DMS 273 (cell line): ENCODE results near the gene NSD1.

Source experiments
- DNase-seq: peaks from one replicate; lab custom pipeline; 2025; ENCODE audit not compliant: unreplicated experiment; lab: John Stamatoyannopoulos, UW

NSD1 gene

GRCh38 chr5:177346820-177347219, 213.2 kb downstream of the NSD1 start:
- no peak for DNase-seq

DNA sequence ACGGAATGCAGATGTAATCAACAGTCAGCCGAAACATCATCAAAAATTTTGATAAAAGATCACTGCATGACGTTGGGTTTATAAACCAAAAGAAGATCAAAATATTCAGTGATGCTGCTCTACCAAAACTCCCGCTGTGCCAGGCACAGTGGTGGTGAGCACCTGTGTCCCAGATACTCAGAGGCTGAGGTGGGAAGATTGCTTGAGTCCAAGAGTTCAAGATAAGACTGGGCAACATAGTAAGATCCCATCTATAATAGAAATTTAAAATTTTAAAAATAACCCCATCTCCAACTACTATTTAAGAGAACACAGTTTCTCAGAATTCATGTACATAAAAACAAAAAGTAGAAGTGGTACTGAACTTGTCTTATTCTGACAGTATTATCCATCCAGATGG, 214.1 kb downstream of the NSD1 start:
- DNase-seq = no peak

DNA sequence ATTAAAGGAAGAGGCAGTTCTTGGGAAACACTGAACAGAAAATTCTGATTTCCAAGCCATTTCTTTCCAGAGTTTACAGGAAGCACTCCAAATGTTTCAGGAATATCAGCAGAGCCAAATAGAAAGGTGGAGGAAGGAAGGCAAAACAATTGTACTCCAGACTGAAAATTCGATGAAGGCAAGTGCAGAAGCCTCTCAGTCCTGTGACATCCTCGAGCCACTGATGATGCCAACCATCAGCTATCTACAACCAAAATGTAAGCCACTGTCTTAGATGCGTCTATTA, 215.7 kb downstream of the NSD1 start:
- DNase-seq = no peak

- DNase-seq = no peak
Observed at GRCh38 chr5:177349762-177350161, 216.2 kb downstream of the NSD1 start.
